Transverse colon (tissue), 4 donors: ENCODE data around the gene SLC4A3. TPM values are rescaled to one million over a fixed set of nuclear protein-coding genes. Genes with fewer than 3 reads are reported as not detected.

Source experiments
- DNase-seq: peaks from one replicate; pipeline ENCODE4 v3.0.0-alpha.2; 2019
- H3K27ac ChIP-seq, 4 donors: fragments of 200-600 bp; sonication (generic); 2 replicates each; pipeline ENCODE4 v1.5.1; 2016 to 2018; ENCODE audit warnings: inconsistent platforms in 4 of 4
- H3K27me3 ChIP-seq: fragments of 200-600 bp; sonication (generic); 2 replicates; pipeline ENCODE4 v1.5.1; 2017; ENCODE audit warnings: inconsistent platforms
- H3K36me3 ChIP-seq, 4 donors: fragments of 200-600 bp; sonication (generic); 2 replicates each; pipeline ENCODE4 v1.5.1; 2017 to 2019; ENCODE audit warnings: inconsistent platforms in 4 of 4
- H3K4me1 ChIP-seq, 4 donors: fragments of 200-600 bp; sonication (generic); 2 replicates each; pipeline ENCODE4 v1.5.1; 2017 to 2020; ENCODE audit warnings: inconsistent platforms in 4 of 4
- H3K4me3 ChIP-seq, 4 donors: fragments of 200-600 bp; sonication (generic); 1 replicate in 1 of 4; 2 replicates in 3 of 4; pipeline versions ENCODE4 v1.5.1 to v1.6.1; 2017 to 2019; ENCODE audit warnings: inconsistent platforms in 4 of 4
- H3K9me3 ChIP-seq, 2 donors: fragments of 200-600 bp; sonication (generic); 2 replicates each; pipeline ENCODE4 v1.5.1; 2017 to 2019; ENCODE audit warnings: inconsistent platforms in 2 of 2
- EP300 ChIP-seq: sonication (generic); formaldehyde crosslinking; IDR thresholded peaks from one replicate; pipeline ENCODE4 v1.6.1; 2017; ENCODE audit warnings: antibody characterized with exemption, low read depth
- POLR2A ChIP-seq: fragments of 450-650 bp; IDR thresholded peaks from one replicate; pipeline ENCODE4 v1.6.1; 2016; ENCODE audit warnings: antibody characterized with exemption, mild to moderate bottlenecking, moderate library complexity
- POLR2AphosphoS5 ChIP-seq, 3 donors: sonication (generic); formaldehyde crosslinking; IDR thresholded peaks; one replicate each; pipeline ENCODE4 v1.6.1; 2016; ENCODE audit warnings: antibody characterized with exemption in 3 of 3
- WGBS, 2 donors: methylation state at CpG; one replicate each; pipeline ENCODE4 v1.1.5; 2018; ENCODE audit warnings: low coverage in 1 of 2; 5-methylcytosine and 5-hydroxymethylcytosine counted together
- in situ Hi-C, 4 donors: fragments of 200-750 bp; cut with MboI; loops; one replicate each; pipeline versions ENCODE4 v1.15.0 to v1.15.1; 2017; ENCODE audit warnings: low sequenced_read_pairs in 3 of 4, low pct_ligation_motif_present in 1 of 4, low pct_unique_long_range_greater_than_20kb in 1 of 4
- intact Hi-C: fragments of 100-400 bp; cut with DNase I; formaldehyde crosslinking; loops from one replicate; pipeline ENCODE4 v1.15.1; 2023; ENCODE audit warnings: low total_unique reads
- total RNA-seq, 4 donors: library from RNA; depleted of rRNA; stranded (reverse); fragments of >200 nt; gene quantifications; one replicate each; pipeline ENCODE4 v1.1.0, GENCODE V29; 2016
- TF ChIP-seq, protein P1 (sequence below), 5 experiments: fragments of 200-600 bp in 3 of 5; fragments of 450-650 bp in 2 of 5; sonication (generic) in 3 of 5; IDR thresholded peaks; 1 replicate in 2 of 5; 2 replicates in 3 of 5; pipeline ENCODE4 v1.5.1; 2016 to 2017; ENCODE audit warnings: antibody characterized with exemption in 5 of 5, inconsistent platforms in 3 of 5, mild to moderate bottlenecking in 2 of 5, moderate library complexity in 1 of 5

SLC4A3 gene
- total RNA-seq, 4 donors from 2014 or later, result 0.32 to 25.9 (median 0.68) TPM; not detected in 1

DNA sequence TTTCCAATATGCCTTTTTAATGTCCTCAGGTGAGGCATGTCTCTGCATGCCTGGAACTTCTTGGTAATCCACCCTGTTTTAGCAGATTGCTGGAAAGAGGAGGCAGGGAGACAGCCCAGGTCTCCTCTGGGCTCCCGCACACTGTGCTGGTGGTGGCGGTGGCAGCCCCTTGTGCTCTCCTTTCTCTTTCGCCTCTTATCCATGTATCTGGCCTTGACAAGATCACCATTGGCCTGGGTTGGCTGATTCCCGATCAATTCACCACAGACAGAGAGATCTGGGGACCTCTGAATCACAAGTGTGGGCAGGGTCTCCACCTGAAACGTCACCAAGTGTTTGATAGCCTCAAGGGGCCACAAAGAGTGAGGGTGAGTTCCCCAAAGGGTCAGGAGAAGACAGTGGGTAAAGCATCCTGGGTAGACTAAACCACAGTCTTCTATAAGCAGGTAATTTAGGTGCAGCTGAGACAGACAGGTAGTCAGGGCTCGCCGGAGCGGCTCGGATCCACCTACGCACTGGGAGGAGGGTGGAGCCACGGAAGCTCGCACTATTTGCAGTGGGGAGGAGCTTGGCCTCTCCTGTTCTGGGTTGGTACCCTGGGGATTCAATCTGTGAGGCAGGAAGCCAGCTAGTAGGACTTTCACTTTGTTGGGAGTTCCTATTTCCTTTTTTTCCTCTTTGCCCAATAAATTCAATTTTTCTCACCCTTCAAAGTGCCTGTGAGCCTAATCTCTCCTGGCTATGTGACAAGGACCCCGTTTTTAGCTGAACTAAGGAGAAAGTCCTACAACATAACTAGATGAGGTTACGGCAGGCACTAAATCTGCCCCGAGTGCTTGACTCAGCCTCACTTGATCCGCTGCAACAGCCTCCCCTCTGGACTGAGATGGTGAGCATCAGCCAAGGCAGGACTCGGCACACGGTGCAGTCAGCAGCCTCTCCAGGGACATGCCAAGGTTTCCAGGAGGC, 57.6 kb downstream of the SLC4A3 start:
- in situ Hi-C loops (no loop called here), intact Hi-C loops (no loop called here)
- 27 to 45% methylated on average over 4 to 18 of the region's 18 CpGs for WGBS, 2 donors
- peak; percentile 75 for DNase-seq
- Histone ChIP-seq H3K4me1 (peaks cover 0 to 9% (median 2%) of the 10 kb centered on the region in 4 donors), H3K36me3 (no peaks in the 10 kb centered on the region), H3K4me3 (peak overlapping the region in 3 of 4 donors; percentile 37 to 57 (median 43)), H3K27me3 (peaks cover 26% of the 10 kb centered on the region), H3K27ac (peak overlapping the region; percentile 6 to 77 (median 72)), H3K9me3 (no peaks in the 10 kb centered on the region)
- TF ChIP-seq, protein P1, sequence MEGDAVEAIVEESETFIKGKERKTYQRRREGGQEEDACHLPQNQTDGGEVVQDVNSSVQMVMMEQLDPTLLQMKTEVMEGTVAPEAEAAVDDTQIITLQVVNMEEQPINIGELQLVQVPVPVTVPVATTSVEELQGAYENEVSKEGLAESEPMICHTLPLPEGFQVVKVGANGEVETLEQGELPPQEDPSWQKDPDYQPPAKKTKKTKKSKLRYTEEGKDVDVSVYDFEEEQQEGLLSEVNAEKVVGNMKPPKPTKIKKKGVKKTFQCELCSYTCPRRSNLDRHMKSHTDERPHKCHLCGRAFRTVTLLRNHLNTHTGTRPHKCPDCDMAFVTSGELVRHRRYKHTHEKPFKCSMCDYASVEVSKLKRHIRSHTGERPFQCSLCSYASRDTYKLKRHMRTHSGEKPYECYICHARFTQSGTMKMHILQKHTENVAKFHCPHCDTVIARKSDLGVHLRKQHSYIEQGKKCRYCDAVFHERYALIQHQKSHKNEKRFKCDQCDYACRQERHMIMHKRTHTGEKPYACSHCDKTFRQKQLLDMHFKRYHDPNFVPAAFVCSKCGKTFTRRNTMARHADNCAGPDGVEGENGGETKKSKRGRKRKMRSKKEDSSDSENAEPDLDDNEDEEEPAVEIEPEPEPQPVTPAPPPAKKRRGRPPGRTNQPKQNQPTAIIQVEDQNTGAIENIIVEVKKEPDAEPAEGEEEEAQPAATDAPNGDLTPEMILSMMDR (IDR thresholded peaks at IDR 0.05), result peak in 1 of 5 experiments; percentile 8
- TF ChIP-seq POLR2AphosphoS5 (IDR thresholded peaks at IDR 0.05), result peak in 2 of 3 donors; percentile 22 to 34
- no peak for TF ChIP-seq EP300
- peak; percentile 16 for TF ChIP-seq POLR2A

DNA sequence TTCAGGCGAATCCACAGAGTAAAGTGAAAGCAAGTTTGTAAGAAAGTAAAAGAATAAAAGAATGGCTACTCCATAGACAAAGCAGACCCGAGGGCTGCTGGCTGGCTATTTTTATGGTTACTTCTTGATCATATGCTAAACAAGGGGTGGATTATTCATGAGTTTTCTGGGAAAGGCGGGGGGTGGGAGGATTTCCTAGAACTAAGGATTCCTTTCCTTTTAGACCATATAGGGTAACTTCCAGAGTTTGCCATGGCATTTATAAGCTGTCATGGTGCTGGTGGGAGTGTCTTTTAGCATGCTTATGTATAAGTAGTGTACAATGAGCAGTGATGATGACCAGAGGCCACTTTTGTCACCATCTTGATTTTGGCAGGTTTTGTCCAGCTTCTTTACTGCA, 59.8 kb downstream of the SLC4A3 start:
- Histone ChIP-seq H3K9me3 (no peaks in the 10 kb centered on the region), H3K4me3 (no peak overlapping the region), H3K27me3 (peaks cover 39% of the 10 kb centered on the region), H3K27ac (no peak overlapping the region), H3K36me3 (no peaks in the 10 kb centered on the region), H3K4me1 (peaks cover 0 to 9% (median 2%) of the 10 kb centered on the region in 4 donors)
- DNase-seq, result no peak
- intact Hi-C loops, result no loop called here
- WGBS, 2 donors, result 66 to 70% methylated on average over 3 of the region's 3 CpGs
- in situ Hi-C loops, result no loop called here
- TF ChIP-seq EP300 (no peak), POLR2AphosphoS5 (IDR thresholded peaks at IDR 0.05) (no peak), POLR2A (no peak)
- TF ChIP-seq, protein P1 (IDR thresholded peaks at IDR 0.05), result no peak

- peaks cover 39% of the 10 kb centered on the region for H3K27me3 ChIP-seq
- peaks cover 0 to 9% (median 2%) of the 10 kb centered on the region in 4 donors for H3K4me1 ChIP-seq
- no peaks in the 10 kb centered on the region for H3K9me3 ChIP-seq
- H3K27ac ChIP-seq, result no peak overlapping the region
- no peak overlapping the region for H3K4me3 ChIP-seq
- intact Hi-C loops, result no loop called here
- in situ Hi-C loops, result no loop called here
- no peaks in the 10 kb centered on the region for H3K36me3 ChIP-seq
- DNase-seq, result no peak
- no peak for TF ChIP-seq POLR2AphosphoS5 (IDR thresholded peaks at IDR 0.05)
- TF ChIP-seq, protein P1 (IDR thresholded peaks at IDR 0.05), result no peak
- no peak for TF ChIP-seq POLR2A
- no peak for TF ChIP-seq EP300
- 44 to 71% methylated on average over 6 to 19 of the region's 19 CpGs for WGBS, 2 donors
Measured at GRCh38 chr2:219687882-219688559, 60.6 kb downstream of the SLC4A3 start.
